GM19035 (cell line): ENCODE results near the gene RAD51B.

ENCODE experiments used
- ATAC-seq: cut with Tn5 transposase; IDR thresholded peaks from one replicate; pipeline ENCODE4 v1.9.1; 2021; ENCODE audit not compliant: unreplicated experiment

RAD51B gene

DNA sequence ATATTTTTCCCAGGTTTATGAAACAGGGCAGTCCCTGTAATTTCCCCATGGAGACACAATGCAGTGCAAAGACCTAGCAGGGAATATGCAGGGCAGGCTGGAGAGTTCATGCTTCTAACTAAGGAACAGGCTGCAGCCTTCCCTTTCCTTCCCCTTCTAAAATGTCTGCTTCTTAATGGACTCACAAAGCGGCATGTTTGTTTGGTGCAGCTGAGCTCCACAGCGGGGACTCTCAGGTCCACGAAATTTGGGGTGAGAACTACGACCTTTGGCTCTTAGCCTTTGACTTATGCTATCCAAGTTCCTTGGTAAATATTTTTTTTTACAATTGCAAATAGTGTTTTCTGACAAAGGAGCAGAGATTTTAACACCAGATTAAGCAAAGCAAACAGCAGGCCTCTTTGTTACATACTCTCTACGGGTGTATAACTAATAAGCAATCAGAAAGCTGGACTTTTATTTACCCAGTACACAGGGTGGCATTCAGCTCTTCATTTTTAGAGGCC lies 649.7 kb downstream of the RAD51B start:
- ATAC-seq, result no peak

DNA sequence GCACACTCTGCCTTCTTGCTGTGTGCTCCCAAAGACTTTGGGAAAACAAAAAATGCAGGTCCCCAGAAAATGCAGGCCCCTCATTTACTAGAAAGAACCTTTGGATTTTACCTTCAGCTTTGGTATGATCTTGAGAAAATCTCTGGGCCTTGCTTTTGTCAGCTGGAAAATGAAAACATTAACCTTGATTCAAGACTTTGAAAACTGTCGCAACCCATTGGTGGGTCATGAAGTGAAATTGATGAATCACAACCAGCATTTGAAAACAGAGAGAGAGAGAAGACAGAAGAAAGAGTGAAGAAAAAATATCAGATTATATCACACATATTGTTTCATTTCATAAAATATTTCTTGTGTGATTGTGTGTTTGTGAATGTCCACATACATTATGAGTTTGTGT lies 650.8 kb downstream of the RAD51B start:
- no peak for ATAC-seq

DNA sequence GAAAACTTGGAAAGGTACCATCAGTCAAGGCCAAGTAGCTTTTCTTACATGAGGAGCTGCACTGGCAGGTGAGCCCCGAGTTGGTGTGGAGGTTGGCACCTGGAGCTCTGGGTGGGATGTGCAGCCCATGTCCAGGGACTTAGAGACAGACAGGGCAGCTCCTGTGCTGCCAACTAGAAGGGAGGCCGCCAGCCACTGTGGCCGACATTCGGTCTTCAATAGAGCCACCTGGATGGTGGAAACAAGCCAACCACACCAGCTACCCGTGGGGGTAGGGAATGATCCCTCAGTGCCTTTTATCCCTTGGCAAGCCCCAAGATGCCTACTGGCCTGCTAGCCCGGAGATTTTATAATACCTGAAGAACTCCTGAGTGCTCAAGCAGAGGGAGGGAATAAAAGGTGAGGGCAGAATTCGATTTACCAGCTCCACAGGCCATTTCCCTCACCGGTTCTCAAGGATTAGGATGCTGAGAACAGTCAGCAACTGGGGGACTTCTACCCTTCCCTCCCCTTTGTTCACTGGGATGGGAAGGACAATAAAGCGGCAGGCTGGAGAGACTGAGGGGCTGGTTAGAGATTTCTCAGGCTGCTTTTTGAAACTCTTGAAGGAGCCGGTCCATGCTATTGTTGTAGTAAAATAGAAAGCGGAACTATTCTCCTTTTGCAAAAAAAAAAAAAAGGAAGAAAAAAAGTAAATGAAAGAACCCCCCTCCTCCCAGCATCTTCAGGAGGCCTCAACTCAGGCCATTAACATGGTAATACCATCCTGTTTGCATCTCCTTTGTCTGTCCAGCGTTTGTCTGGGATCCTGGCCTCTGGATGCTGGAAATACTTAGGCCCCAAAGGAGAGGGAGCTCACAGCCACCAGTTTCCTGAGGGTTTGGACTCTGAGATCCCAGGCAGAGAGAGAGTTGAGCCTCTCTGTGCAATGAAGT lies 651.7 kb downstream of the RAD51B start:
- no peak for ATAC-seq

DNA sequence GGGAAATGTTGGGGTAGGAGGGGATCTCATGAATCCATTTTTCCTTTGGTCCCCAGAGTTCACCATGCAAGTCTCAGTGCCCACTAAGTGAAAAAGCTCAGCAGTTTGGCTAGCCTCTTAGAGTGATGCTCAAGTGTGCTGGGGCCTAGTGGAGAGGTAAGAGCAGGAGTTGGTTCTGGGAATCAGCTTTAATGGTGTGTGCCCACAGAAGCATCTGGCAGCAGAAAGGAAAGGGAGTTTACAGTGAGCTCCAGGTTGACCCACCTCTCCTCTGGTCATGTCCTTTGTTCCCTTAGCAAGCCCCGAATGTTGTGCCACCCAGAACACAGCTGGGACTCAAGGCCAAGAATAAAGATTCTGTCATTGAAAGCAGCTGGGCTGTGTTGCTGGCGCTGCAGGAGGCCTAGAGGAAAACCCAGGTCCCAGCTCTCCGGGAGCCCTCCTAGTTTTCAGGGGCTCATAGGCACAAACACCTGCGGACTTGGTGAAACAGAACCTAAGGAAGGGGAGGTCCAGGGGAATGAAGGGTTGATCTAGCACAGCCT lies 652.5 kb downstream of the RAD51B start:
- ATAC-seq, result no peak

DNA sequence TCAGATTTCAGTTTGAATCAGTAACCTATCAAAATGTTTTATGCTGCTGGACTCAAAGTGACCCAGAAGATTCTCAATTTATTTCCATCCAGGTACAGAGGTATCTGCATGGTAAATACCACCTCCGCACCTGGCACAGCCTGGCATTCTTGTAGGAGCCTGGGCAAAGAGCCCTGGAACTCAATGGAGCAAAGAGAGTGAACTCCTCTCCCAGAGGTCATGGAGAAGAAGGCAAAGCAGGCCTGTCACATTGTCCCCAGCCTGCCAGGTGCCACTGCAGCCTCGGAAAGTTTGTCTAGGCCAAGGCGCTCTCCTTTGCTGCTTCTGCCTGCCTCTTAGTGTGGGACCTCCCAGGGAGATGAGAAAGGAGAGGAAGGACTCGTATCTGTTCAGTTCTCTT lies 653.5 kb downstream of the RAD51B start:
- no peak for ATAC-seq

DNA sequence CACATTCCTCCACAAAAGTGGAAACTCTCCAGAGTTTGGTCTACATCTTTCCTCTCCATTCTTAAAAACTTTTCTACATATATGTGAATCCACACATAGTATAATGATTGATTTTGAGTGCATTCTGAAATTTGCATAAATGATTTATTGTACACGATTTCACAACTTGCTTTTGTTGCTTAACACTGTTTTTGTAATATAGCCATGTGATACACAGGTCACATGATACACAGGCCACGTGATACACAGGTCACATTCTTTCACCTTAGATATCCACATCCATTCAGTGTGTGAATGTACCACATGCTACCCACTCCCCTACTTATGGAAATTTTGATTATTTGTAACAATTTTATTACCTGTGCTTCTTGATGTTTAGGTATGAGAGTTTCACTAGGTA lies 654.2 kb downstream of the RAD51B start:
- no peak for ATAC-seq

DNA sequence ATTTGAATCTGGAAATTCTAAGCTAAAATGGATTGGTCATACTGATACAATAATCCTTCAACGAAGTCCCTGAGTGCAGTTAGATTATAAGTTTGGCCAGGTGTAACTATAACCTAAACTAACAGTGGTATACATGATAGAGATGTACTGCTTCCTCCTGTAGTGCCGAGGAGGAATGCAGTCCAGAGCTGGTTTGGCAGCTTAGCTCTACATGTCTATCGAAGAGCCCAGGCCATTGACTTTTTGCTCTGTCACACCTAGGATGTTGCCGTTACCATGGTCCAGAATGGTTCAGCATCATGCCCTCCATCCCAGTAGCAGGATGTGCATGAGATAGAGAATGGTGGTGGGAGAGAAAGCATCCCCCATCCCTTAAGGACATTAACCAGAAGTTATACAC lies 655.2 kb downstream of the RAD51B start:
- no peak for ATAC-seq

DNA sequence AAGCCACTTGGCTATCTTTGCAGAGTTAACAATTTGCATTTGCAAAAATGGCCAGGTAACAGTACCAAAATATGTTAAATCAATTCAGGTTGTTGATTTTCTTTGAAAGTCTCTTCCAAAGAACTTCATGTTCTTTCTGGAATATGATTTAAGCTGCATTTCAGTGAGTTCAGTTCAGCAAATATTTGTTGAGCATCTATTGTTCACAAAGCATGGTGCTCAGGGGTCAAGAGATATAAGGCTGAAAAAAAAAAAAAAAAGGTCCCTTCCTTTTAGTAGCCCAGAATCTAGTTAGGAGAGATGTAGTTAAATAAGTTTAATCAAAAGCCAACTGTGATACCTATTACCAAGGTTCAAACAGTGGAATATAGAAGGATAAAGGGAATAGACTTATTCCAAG lies 656.2 kb downstream of the RAD51B start:
- ATAC-seq, result no peak

DNA sequence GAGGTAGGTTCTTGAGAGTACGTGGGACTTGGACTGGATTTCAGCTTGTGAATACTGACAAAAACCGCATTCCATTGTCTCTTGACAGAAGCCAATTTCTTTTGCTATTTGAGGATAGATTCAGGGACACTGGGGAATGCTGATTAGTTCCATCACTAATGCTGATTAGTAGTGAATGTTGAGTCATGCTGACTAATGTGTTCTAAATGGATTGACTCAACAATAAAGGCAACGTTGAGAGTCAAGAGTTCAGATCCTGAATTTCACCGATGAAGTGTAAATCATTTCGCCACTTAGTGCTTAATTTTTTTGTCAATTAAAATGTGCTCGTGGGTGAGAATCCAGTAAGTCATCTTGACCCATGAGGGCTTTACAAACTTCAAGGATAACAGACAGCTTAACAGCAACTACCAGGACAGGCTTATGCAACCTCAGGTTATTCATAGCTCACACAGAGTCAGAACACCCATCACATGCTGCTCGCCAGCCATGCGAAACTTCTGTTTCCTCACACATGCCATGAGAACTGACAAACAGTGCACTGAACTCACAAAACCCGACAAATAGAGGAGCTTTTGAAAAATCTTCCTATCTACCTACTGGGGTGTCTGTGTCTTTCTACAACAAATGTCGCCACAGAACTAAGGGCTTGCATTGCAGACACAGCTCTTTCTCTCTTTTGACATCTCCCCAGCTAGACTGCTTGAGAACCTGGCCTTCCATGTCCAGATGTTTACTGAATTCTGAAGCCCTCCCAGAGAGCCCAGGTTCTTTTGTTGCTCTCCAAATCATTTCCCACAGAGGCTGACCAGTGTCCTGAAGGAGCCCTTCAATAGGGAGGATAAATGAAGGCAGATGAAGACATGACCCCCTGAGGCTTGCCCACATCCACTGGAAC lies 656.9 kb downstream of the RAD51B start:
- ATAC-seq, result peak; percentile 76

DNA sequence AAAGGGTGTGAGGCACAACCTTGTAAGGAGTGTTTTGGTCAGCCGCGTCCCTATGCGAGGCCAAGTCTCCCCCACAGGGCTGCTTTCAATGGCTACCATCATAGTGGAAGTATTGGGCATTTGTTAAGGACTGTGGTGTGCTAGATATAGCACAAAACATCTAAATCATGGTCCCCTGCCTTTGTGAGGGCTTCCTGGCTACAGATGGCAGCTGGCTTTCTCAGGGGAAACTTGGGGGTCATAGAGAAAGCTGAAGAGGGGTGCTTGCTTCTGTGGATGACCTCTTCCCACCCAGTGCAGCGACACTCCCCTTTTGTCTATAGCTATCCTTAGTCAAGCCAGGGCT lies 657.5 kb downstream of the RAD51B start:
- no peak for ATAC-seq

DNA sequence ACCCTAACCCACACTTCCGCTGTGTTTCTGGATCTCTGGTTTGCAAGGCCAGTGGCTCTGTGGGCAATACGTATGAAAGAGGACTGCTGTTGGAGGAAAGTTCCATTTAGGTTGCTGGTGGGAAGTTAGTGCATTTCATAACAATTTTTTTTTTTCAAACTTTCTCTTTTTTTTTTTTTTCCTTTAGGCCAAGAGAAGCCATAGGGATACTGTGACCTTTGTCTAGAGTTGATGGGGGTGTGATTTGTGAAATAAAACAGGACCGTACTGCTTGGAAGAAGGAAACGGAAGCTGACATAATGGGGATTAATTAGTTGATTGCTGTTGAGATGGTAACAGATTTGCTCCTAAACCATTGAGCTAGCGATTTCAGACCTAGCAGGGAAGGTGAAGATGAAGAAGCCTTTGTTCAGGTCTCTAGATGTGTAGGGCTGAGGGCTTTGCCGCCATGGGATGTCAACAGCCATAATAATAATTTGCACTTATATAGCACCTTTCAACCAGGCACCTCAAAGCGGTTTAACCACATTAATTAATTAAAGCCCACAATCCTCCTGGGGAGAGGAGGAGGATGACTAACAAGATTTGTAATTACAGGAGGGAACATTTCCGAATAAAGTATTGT lies 658.0 kb downstream of the RAD51B start:
- no peak for ATAC-seq

DNA sequence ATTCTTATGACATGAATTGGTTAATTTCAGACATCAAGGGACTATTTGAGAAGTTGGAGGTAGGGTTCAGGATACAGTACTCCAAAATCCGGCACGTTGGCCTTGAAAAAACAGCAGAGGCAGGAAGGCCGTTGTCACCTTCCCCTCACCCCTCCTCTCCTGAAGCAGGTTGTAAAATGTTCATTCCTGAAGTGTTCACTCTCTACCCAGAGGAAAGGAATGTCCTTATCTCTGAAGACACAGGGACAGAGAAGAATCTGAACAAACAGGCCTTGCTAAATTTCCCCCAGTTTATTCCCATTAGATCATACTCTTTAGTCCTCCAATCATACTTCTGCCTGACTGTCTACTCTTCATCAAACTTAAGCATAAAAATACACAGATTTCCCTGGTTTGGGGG lies 659.7 kb downstream of the RAD51B start:
- ATAC-seq, result no peak

DNA sequence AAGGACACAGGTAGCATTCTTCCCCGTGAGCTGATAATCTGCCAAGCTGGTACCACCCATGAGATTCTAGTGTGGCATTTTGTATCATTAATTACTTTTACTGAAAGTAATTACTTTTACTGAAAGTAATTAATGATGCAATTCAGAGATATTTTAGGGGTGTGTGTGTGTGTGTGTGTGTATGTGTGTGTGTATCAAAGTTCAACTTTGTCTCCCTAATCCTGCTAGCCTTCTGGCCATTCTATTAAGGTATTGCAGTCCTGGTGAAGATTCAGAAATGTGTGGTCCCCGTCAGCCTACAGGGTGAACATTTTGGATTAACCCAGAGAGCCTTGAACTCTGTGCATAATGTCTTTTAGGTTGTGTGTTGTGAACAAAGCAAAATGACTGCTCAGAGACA lies 662.4 kb downstream of the RAD51B start:
- no peak for ATAC-seq

DNA sequence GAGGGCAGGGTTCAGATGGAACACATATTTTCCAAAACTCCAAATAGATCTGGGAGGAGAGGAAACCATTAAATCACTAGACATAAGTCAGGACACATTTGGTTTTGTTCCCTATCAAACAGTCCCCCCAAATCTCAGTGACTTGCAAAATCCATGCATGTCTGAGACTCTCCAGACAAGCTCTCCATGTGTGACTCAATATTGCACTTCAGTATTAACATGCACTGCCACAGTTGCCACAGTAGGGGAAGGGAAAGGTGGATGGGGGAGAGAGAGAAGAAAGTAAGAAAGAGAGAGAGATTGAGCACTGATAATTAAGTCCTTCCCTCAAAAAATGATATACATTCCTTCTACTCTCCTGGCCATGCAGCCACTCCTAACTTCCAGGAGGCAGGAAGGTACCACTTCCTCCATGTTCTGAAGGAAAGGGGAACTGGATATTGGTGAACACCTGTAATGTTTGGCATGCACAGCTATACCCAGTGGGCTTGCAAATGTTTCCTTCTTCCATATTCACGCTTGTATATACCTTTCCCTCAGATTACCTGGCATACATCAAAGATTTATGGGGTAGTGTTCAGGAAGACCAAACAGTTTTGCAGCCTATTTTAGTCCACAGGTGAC lies 663.3 kb downstream of the RAD51B start:
- no peak for ATAC-seq

DNA sequence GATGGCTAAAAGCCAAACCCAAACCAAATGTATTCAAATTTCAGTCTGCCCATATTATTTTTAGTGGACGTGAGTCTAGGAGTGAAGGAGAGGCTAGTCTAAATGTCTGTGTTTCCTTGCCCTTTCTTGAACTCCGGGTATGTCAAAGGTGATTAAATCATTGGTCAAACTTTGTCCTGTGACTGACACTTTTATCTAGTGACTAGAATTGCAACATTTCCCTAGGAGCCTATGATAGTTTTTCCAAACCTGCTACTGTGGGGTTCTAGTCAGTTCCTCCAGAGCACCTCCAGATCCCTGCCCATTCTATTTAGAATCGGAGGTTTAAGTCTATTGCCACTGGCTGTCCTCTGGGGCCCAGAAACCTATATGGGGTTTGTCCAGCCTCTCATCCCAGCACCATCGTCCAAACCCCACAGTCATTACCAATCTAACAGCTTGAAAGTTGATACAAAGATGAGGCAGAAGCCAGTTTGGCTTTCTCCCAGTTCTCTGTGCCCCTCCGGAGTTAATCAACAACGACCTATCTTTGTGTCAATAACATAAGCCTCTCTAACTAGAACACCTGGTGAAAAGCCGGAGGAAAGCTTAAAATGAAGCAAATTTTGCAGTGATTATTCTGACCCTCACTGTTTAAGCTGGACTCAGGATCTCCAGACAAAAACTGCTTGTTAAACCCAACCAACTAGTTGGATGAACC lies 666.6 kb downstream of the RAD51B start:
- no peak for ATAC-seq

DNA sequence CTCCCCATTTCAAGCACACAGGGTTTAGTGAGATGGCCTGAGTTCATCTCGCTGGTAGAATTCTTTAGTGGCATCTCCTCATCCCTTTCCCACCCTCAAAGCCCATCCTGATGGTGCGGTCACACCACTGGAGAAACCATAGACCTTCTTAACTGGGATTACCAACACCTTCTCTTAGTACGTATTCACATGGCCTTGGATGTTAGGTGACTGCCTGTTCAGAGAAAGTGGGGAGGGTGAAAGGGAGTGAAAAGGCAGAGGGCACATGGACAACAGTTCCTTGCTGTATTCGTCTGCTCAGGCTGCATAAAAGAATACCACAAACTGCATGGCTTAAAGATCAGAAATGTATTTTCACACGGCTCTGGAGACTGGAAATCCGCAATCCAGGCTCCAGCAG lies 667.2 kb downstream of the RAD51B start:
- ATAC-seq, result no peak

DNA sequence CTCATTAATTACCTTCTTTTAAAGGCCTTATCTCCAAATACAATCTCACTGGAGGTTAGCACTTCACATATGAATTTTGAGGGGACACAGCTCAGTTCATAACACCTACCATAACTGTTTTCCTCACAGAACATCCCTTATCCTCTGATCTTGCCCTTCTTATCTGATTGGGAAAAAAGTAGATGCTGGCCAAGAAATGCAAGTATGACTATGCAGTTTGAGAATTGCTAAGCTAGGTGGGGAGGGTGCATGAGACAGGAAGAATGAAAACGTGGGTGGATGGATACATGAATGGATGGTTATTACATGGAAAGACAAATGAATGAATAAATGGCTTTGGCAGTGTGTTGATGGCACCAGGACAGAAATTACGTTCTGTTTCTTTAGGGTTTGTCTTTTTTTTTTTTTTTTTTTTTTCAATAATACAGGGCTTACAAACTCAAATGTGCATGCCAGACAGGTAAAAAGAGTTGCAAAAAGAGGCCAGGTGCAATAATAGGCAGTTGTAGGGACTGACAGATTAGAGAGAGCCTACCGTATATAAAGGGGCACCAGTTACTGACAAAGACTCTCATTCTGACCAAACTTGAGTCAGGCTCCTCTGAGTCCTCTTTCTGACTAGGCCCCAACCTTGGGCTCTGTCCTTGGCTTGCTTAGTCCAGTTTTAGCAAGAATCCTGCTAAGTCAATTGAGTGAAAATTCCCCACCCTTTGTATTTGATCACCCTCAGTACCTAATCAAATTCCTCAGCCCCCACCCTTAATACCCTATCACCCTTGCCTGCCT lies 668.4 kb downstream of the RAD51B start:
- ATAC-seq, result no peak

DNA sequence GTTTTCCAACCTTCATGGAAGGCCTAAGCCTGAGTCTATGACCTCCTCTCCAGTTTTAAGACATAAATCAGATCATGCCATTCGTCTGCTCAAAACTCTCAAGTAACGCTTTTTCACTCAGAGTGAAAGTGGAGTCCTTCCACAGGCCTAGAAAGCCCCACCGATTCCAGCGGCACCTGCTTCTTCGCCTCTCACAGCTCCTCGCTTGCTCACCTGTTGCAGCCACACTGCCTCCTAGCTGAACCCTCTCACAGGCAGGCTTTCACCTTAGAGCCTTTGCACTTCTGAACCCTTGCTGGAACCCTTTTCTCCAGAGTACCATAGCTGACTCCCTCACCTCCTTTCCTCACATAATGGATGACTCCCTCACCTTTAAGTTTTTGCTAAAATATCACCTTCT lies 672.2 kb downstream of the RAD51B start:
- no peak for ATAC-seq

DNA sequence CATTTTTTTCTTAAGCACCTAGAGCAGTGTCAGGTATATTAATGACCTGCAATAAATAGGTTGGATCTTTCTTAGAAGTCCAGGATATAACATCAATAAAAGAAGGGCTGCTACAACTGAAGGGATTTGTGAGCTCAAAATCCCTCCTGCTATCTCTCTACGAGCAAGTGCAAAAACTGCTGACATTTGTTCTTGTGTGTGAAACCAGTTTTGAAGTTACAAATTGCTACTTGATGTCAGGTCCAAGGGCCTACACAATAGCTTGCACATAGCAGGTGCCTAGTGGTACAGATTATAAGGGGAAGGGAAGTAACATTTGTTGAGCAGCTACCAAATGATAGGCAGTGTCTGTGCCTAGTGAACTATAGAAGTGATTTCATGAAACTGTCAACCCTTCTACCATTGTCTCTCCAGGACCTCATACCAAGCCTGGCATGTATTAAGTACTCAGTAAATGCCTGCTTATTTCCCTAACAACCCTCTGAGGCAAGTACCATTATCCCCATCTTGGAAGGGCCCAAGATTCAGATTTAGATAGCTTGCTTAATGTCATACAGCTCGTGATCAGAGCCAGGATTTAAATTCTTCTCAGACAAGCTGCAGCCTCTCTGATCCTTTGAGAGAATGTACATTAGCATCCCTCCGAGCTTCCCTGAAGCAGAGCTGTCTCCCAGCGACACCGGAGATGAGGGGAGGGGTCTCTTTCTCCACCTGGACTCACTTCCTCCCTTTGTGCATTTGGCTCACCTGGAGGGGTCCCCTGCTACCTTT lies 673.0 kb downstream of the RAD51B start:
- no peak for ATAC-seq
